SK-N-MC (cell line): ENCODE data around the gene LGI2.

Source experiments
- EZH2 ChIP-seq: fragments of 200-600 bp; sonication (generic); IDR thresholded peaks from one replicate; pipeline ENCODE4 v1.6.1; 2017; ENCODE audit warnings: antibody characterized with exemption
- POLR2AphosphoS5 ChIP-seq: IDR thresholded peaks from 2 replicates; pipeline ENCODE4 v1.6.1; 2012; ENCODE audit warnings: mild to moderate bottlenecking, low read depth, low read length, borderline replicate concordance

- no peak for TF ChIP-seq POLR2AphosphoS5
- TF ChIP-seq EZH2, result no peak
Observed at GRCh38 chr4:24975510-24975909, 55.2 kb downstream of the LGI2 start.
